HFFc6 (cell line): ENCODE measurements around the gene ZCCHC14. TPM values are rescaled to one million over a fixed set of nuclear protein-coding genes. Genes with fewer than 3 reads are reported as not detected.

Experiments used
- DNase-seq: peaks from one replicate; pipeline ENCODE4 v3.0.0-alpha.2; 2018
- H3K27ac Mint-ChIP-seq: 2 replicates; pipeline ENCODE4 v1.8.0; 2020; ENCODE audit warnings: mild to moderate bottlenecking, mixed read lengths
- H3K27me3 Mint-ChIP-seq: 2 replicates; pipeline ENCODE4 v1.8.0; 2021; ENCODE audit warnings: mild to moderate bottlenecking, moderate library complexity, mixed read lengths; ENCODE audit not compliant: insufficient read depth
- H3K36me3 Mint-ChIP-seq: 2 replicates; pipeline ENCODE4 v1.8.0; 2021; ENCODE audit warnings: low read depth, mixed read lengths
- H3K4me1 Mint-ChIP-seq: 2 replicates; pipeline ENCODE4 v1.8.0; 2020; ENCODE audit warnings: low read depth, mixed read lengths
- H3K4me3 Mint-ChIP-seq: 2 replicates; pipeline ENCODE4 v1.8.0; 2020; ENCODE audit warnings: mild to moderate bottlenecking, moderate library complexity, mixed read lengths
- H3K9me3 Mint-ChIP-seq: 2 replicates; pipeline ENCODE4 v1.8.0; 2020; ENCODE audit warnings: mild to moderate bottlenecking, mixed read lengths
- CTCF ChIP-seq: fragments of 200-600 bp; sonication (generic); IDR thresholded peaks from 2 replicates; pipeline ENCODE4 v1.5.0; 2021; ENCODE audit warnings: antibody characterized with exemption, mild to moderate bottlenecking
- total RNA-seq, 6 experiments: library from RNA; stranded (reverse); fragmentation: NEBNext Ultra II Directional; extraction: Animal tissue kit (Norgen Biotek cat#: 25700); gene quantifications; 2 replicates in 1 of 6; 3 replicates in 5 of 6; pipeline ENCODE4 v1.2.3, GENCODE V29; 2021

ZCCHC14 gene
- total RNA-seq, 6 experiments from 2014 or later = 10.6 to 13.7 (median 13.3) TPM

GRCh38 chr16:87435372-87436224, 57.2 kb downstream of the ZCCHC14 start:
- H3K9me3 Mint-ChIP-seq = no peaks in the 10 kb centered on the region
- TF ChIP-seq CTCF = no peak
- H3K27ac Mint-ChIP-seq = peak overlapping the region; percentile 70
- DNase-seq = peak; percentile 37
- no peaks in the 10 kb centered on the region for H3K27me3 Mint-ChIP-seq
- H3K4me3 Mint-ChIP-seq = peak overlapping the region; percentile 56
- H3K36me3 Mint-ChIP-seq = peaks cover 4% of the 10 kb centered on the region; the same call in 1 of the 2 replicates
- peaks cover 61% of the 10 kb centered on the region for H3K4me1 Mint-ChIP-seq

GRCh38 chr16:87434146-87434667, 58.6 kb downstream of the ZCCHC14 start:
- peaks cover 55% of the 10 kb centered on the region for H3K4me1 Mint-ChIP-seq
- H3K27ac Mint-ChIP-seq = no peak overlapping the region
- H3K4me3 Mint-ChIP-seq = no peak overlapping the region
- no peaks in the 10 kb centered on the region for H3K27me3 Mint-ChIP-seq
- DNase-seq = no peak
- peaks cover 4% of the 10 kb centered on the region; the same call in 1 of the 2 replicates for H3K36me3 Mint-ChIP-seq
- no peaks in the 10 kb centered on the region for H3K9me3 Mint-ChIP-seq
- TF ChIP-seq CTCF = no peak

- Mint-ChIP-seq H3K9me3 (no peaks in the 10 kb centered on the region), H3K27me3 (no peaks in the 10 kb centered on the region), H3K4me3 (no peak overlapping the region), H3K36me3 (peaks cover 4% of the 10 kb centered on the region; the same call in 1 of the 2 replicates), H3K4me1 (peaks cover 42% of the 10 kb centered on the region), H3K27ac (peak overlapping the region; percentile 72)
- DNase-seq = no peak
- no peak for TF ChIP-seq CTCF
Measured at GRCh38 chr16:87432330-87432915, 60.4 kb downstream of the ZCCHC14 start.

- H3K4me1 Mint-ChIP-seq = peaks cover 41% of the 10 kb centered on the region
- no peaks in the 10 kb centered on the region for H3K9me3 Mint-ChIP-seq
- H3K27me3 Mint-ChIP-seq = no peaks in the 10 kb centered on the region
- DNase-seq = peak; percentile 73
- peaks cover 4% of the 10 kb centered on the region; the same call in 1 of the 2 replicates for H3K36me3 Mint-ChIP-seq
- H3K4me3 Mint-ChIP-seq = no peak overlapping the region
- no peak for TF ChIP-seq CTCF
- peak overlapping the region; percentile 72 for H3K27ac Mint-ChIP-seq
Measured at GRCh38 chr16:87431926-87432325, 60.9 kb downstream of the ZCCHC14 start.

GRCh38 chr16:87426423-87427215, 66.2 kb downstream of the ZCCHC14 start:
- Mint-ChIP-seq H3K27ac (no peak overlapping the region), H3K4me1 (peaks cover 5% of the 10 kb centered on the region), H3K27me3 (peaks cover 6% of the 10 kb centered on the region), H3K4me3 (no peak overlapping the region), H3K9me3 (no peaks in the 10 kb centered on the region), H3K36me3 (peaks cover 14% of the 10 kb centered on the region)
- DNase-seq = no peak
- no peak for TF ChIP-seq CTCF
